Retina (tissue), 1 donor: ENCODE results near the gene HAUS2.
"Not testable (repeated sequence)": the region's sequence is repeated elsewhere in the genome, so short reads cannot be mapped to it uniquely, and the experiment has no call there.

ENCODE experiments used
- DNase-seq: peaks from one replicate; pipeline ENCODE4 v3.0.0-alpha.2; 2016

The HAUS2 gene

DNA sequence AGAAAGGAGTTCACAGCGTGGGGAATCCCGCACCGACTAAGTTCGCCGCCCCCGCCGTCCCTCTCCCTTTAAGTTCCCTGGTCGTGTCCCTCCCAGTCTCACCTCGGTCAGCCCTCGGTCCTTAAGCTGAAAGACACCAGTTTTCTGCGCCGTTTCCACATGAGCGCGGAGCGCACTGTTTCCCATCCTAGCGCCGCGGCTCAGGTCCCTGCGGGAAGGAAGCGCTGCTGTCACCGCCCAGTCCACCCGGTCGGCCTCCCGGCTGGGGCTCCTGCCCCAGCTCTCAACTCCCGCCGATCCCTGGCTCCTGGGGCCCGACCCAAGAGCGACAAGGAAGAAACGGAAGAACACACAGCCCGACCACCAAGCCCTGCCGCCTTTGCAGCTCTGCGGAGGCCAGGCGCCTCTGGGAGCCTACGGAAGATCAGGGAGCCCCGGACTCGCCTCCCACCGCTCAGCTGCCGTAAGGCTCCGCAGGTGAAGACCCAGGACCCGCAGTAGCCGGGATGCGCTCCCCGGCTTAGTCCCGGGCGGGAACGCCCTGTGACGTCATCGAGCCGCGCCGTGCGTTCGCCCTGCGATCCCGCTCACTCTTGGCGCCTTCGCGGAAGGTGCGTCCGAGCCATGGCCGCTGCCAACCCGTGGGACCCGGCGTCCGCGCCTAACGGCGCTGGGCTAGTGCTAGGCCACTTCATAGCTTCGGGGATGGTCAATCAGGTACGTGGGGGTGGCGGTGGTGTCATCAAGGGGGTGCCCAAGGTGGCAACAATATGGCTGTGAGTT is at the start of gene HAUS2, which contains the start of gene LRRC57:
TSS of gene HAUS2 (plus strand) at position 590 of the 783 bp plus-strand sequence. CDS start at position 625, 35 bp downstream.
TSS of gene LRRC57 (minus strand) at position 545 of the 783 bp plus-strand sequence. CDS start at position 186, 359 bp downstream.
- peak; percentile 99 for DNase-seq

DNA sequence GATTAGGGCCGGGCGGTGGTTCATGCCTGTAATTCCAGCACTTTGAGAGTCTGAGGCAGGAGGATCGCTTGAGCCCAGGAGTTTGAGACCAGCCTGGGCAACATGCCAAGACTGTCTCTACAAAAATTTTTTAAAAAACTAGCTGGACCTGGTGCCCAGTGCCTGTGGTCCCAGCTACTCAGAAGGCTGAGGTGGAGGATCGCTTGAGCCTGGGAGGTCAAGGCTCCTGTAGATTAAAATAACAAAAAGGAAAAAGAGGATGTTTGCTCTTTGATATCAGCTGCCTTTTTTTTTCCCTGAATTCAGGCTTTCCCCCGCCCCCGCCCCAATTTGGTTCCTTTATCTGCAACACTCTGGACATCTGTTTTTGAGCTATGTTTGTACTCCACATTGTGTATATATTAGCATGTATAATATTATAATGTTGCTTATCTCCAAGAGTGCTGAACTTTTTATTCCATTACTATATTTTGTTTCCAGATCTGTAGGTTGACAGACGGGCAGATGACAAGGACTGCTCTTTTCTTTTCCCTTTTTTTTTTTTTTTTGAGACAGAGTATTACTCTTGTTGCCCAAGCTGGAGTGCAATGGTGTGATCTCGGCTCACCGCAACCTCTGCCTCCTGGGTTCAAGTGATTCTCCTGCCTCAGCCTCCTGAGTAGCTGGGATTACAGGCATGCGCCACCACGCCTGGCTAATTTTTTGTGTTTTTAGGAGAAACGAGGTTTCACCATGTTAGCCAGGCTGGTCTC is 48.6 kb upstream of the HAUS2 start:
- no peak for DNase-seq

DNA sequence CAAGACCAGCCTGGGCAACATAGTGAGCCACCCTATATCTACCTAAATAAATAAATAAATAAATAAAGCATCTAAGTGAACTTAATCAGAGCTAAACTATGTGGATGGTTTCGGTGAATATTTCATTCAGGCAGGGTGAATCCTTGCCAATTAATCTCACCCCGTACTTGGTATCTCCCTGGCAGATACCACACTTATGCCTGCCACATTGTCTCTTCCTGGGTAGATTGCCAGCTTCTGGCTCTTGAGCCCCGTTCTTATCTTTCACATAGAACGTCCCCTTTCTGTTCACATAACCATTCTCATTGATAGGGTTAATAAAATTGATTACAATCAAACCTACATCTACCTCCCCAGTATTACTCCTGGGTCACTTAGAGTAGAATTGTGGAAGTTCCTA is 46.2 kb upstream of the HAUS2 start:
- DNase-seq = no peak

DNA sequence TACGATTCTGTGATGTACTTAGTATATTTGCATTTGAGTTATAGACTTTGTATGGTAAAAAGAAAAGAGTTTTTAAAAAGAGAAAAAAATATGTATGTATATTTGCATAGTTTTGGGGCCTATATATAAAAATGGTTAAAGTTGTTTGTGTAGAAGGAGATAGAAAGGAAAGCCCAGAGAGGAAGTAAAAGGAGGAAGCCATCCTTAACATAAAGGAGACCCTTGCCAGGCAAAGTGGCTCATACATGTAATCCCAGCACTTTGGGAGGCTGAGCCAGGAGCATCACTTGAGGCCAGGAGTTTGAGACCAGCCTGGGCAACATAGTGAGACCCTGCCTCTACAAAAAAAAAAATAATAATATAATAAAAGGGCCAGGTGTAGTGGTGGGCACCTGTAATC is 44.8 kb upstream of the HAUS2 start:
- no peak for DNase-seq

DNA sequence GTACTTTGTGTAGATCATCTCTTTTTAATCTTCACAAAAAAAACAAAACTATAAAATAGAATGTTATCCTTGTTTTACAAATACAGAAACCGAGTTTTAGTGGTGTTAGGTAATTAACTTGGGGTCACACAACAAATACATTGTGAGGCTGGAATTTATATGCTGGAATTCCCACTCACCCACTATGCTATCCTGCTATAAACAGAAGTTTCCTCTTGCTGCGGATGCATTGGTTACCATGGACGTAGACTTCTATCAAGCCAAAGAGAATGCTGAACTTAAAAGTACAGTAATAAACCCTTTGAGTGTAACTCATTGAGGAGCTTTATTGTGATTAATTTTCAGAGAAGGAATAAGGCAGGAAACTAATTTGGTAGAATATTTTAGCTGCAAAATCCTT is 44.0 kb upstream of the HAUS2 start:
- no peak for DNase-seq

- no peak for DNase-seq
Measured at GRCh38 chr15:42507514-42507913, 41.1 kb upstream of the HAUS2 start.

- no peak for DNase-seq
Measured at GRCh38 chr15:42508263-42508690, 40.4 kb upstream of the HAUS2 start.

DNA sequence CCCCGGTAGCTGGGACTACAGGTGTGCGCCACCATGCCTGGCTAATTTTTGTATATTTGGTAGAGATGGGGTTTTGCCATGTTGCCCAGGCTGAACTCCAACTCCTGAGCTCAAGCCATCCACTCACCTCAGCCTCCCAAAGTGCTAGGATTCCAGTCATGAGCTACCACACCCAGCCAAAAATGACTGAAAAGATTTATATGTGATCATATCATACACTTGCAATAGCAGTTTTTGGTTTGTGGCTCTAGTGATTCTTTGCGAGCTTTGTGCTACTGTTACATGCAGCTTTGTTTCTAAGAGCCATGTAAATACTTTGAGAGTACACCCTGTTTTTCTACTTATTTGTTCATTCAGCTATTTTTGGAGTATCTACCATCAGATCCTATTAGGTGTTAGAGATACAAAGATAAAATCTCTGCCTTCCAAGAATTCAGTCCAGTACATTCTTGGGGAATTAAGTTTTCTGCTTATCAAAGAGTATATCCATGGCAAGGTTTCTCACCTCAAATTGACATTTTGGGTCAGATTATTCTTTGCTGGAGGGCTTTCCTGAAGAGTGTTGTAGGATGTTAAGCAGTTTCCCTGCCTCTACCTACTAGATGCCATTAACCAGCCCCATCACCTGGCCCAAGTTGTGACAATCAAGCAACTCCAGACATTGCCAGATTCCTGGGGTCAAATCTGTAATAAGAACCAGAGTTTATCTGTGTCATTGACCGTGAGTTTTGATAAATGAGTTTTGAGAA is 38.2 kb upstream of the HAUS2 start:
- DNase-seq = no peak

- no peak for DNase-seq
Measured at GRCh38 chr15:42511007-42511391, 37.6 kb upstream of the HAUS2 start.

DNA sequence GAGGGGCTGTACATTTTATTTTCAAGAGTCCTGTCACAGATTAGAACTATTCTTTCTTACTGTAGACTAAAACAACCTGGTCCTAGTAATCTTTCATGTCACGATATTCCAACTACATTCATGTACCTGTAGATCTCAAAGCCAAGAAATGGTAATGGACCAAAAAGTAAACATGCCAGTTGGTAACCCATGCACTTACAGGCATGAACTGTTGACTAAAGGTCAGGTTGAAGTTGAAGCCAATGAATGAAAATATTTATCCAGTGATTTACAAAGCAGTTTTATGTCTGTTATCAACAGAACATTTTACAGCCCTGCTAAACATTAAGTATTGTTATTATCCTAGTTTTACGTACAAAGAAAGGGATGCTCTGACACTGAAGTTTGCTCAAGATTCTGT is 25.3 kb upstream of the HAUS2 start:
- DNase-seq = no peak

DNA sequence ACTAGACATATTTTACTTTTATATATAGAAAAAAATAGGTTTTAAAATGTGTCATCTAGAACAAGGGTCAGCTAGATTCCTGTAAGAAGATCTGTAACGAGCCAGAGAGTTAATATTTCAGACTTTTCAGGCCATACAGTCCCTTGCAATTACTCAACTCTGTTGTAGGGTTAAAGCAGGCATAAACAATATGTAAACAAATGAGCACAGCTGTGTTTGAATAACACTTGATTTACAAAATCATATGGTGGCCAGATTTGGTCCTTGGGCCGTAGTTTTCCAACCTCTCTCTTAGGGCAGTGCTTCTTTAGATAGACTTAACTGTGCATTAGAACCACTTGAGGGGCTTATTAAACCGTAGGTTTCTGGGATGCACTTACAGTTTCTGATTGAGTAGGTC is 19.7 kb upstream of the HAUS2 start:
- DNase-seq = no peak

DNA sequence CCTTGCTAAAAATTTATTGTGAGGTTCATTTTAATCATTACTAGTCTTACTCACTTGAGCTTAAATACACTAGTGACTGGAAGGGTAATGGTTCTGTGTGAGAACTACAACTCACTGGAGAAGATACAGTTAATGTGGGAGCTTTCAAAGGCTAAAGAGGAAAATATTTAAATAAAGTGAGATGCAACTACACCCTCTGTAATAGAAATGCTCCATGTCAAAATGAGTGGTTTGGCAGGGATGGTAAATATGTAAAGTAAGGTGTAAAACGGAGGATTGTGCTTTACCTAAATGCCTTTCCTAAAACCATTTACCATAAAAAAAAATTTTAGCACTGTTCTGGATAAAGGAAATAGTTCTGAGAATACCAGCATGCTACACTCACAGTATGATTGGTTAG is 15.4 kb upstream of the HAUS2 start:
- DNase-seq = no peak

- DNase-seq = no peak
Measured at GRCh38 chr15:42544853-42545629, 3.6 kb upstream of the HAUS2 start.

DNA sequence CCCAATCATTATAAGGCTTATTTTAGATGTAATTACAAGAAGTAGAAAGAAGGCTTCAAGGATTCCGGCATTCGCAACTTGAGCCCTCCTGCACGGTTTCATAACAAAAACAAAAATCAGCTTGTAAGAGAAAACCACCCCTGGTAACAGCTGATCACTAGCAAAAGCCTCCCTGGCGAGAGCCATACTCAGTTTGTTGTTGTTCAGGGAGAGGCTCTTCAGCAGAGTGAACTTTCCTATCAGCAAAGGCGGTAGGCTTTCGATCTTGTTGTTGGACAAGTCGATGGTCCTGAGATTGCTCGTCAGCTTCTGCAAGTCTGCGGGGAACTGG is 755 bp upstream of the HAUS2 start:
- DNase-seq = no peak

DNA sequence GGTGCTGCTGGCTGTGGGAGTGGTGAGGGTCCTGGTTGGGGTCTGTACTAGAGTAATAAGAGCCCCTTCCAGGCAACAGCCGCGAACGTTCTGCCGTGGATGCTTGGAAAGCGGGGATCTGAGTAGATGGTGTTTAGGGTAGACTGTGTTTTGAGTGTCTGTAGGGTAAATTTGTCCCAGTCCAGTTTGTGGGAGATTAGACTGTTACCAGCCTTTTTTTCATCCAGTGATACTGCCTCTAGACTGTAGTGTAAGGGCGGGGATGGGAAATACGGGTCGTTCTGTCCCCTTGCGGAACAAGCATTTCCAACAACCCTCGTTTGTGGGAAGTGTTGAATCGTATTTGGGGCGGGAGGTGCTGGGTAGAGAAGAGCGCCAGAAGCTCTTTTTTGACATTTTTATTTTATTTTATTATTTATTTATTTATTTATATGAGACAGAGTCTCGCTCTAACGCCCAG is 424 bp downstream of the HAUS2 start:
- no peak for DNase-seq

DNA sequence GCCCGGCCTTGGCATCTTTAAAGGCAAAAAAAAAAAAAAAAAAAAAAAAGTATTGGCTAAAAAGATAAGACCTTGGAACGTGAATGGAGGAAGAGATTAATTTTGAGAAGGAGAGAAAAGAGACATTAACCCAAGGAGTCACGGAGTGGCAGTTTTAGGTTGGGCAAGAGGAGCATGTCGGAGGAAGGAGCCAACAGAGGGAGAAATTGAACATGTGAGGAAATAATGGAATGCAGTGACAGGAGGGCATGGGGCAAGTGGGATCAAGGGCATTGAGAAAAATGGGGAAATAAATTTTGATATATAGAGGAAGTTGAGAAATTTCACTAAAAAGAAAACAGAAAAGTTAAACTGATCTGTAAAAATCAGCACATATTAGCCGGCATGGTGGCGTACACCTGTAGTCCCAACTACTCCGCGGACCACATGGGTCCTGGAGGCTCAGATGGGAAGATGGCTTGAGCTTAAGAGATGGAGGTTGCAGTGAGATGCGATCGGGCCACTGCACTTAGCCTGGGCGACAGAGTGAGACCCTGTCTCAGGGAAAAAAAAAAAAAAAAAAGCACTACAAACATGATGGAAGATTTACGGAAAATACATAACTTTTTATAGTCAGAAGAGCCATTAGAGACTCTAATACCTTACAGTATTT is 1.2 kb downstream of the HAUS2 start:
- DNase-seq = no peak

GRCh38 chr15:42553554-42553953 is 4.9 kb downstream of the HAUS2 start:
- DNase-seq = no peak

GRCh38 chr15:42556550-42557207 is 8.0 kb downstream of the HAUS2 start:
- not testable (repeated sequence) for DNase-seq

DNA sequence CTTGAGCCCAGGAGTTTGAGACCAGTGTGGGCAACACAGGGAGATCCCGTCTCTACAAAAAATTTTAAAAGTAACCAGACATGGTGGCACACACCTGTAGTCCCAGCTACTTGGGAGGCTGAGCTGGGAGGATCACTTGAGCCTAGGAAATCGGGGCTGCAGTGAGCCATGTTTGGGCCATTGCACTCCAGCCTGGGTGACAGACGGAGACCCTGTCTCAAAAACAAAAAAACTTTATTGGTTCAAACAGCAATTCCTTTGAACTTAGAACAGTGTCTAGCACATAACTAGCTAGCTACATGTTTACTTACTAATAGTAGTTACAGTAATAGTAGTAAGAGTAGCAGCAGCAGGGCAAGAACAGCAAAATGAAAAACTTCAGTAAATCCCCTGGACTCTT is 10.1 kb downstream of the HAUS2 start:
- DNase-seq = no peak

DNA sequence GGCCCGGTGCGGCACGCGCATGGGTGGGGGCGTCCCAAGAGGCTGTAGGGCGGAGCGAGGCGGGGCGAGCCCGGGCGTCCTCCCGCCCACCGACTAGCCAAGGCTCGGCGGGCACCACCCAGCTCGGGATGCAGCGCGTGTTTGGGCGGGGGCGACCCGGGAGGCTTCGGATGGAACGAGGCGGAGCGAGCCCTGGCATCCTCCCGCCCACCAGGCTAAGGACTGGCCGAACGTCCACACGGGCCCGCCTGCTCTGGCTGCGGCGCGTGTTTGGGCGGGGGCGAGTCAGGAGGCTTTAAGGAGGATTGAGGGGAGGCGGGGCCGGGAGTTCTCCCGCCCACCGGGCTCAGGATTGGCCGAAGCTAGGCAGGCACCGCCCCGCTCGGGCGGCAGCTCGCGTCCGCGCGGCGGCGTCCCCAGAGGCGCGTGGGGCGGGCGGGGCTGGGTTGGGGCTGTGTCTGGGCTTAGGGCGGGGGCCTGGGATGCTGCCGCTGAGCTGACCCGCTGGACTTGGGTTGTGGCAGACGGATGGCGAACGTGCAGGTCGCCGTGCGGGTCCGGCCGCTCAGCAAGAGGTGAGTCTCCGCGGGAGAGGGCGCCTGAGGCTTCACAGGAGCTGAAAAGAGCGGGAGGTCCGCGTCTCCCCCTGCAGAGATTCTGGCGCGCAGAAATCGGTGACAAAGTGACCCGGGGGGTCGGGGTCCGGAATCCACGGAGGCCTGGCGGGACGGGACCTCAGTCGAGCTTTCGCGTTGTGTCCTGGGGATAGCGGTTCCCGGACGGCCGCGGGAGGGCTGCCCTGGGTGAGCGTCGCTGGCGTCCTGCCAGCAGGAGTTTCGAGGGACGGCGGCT is 26.8 kb downstream of the HAUS2 start, which contains the start of gene STARD9:
TSS of gene STARD9 (plus strand) at position 419 of the 852 bp plus-strand sequence. CDS start at position 529, 110 bp downstream.
- peak; percentile 96 for DNase-seq
